GM12891 (cell line): ENCODE results near the gene TCF15.

Experiments
- POLR2A ChIP-seq: IDR thresholded peaks from 2 replicates; pipeline ENCODE4 v1.6.1; 2011; ENCODE audit warnings: low read depth, low read length, control low read depth
- POLR2AphosphoS5 ChIP-seq: IDR thresholded peaks from 2 replicates; pipeline ENCODE4 v1.6.1; 2011; ENCODE audit warnings: low read depth, low read length, control low read depth
- POU2F2 ChIP-seq: IDR thresholded peaks from 2 replicates; pipeline ENCODE4 v1.6.1; 2011; ENCODE audit warnings: low read depth, mild to moderate bottlenecking, control low read depth, low read length, moderate library complexity
- SPI1 ChIP-seq: IDR thresholded peaks from 2 replicates; pipeline ENCODE4 v1.6.1; 2011; ENCODE audit warnings: low read depth, low read length, control low read depth
- TAF1 ChIP-seq: IDR thresholded peaks from 2 replicates; pipeline ENCODE4 v1.6.1; 2011; ENCODE audit warnings: low read depth, low read length, control low read depth

GRCh38 chr20:571754-572441, 38.2 kb downstream of the TCF15 start:
- TF ChIP-seq POLR2AphosphoS5 = no peak
- no peak for TF ChIP-seq POLR2A
- no peak for TF ChIP-seq TAF1
- TF ChIP-seq SPI1 = no peak
- TF ChIP-seq POU2F2 = no peak
